Osteocyte (in vitro differentiated cells): Measurements from ENCODE around the gene KRTAP2-3. TPM values are rescaled to one million over a fixed set of nuclear protein-coding genes. Genes with fewer than 3 reads are reported as not detected.
"Not testable (repeated sequence)": the region's sequence is repeated elsewhere in the genome, so short reads cannot be mapped to it uniquely, and the experiment has no call there.

ENCODE experiments used
- DNase-seq: peaks from one replicate; pipeline ENCODE4 v3.0.0; 2021; ENCODE audit warnings: mixed read lengths; ENCODE audit not compliant: unreplicated experiment; ENCODE audit errors: extremely low spot score
- H3K27ac Mint-ChIP-seq: one replicate; pipeline ENCODE4 v1.8.0; 2021; ENCODE audit warnings: mild to moderate bottlenecking, mixed read lengths; ENCODE audit not compliant: unreplicated experiment
- H3K27me3 Mint-ChIP-seq: one replicate; pipeline ENCODE4 v1.8.0; 2021; ENCODE audit warnings: mixed read lengths; ENCODE audit not compliant: unreplicated experiment
- H3K36me3 Mint-ChIP-seq: one replicate; pipeline ENCODE4 v1.8.0; 2021; ENCODE audit warnings: mixed read lengths; ENCODE audit not compliant: unreplicated experiment
- H3K4me1 Mint-ChIP-seq: one replicate; pipeline ENCODE4 v1.8.0; 2021; ENCODE audit warnings: mixed read lengths; ENCODE audit not compliant: unreplicated experiment
- H3K4me3 Mint-ChIP-seq: one replicate; pipeline ENCODE4 v1.8.0; 2021; ENCODE audit warnings: mild to moderate bottlenecking, moderate library complexity, mixed read lengths; ENCODE audit not compliant: unreplicated experiment
- H3K9me3 Mint-ChIP-seq: one replicate; pipeline ENCODE4 v1.8.0; 2021; ENCODE audit warnings: mixed read lengths; ENCODE audit not compliant: unreplicated experiment
- CTCF ChIP-seq: fragments of 200-600 bp; sonication (generic); IDR thresholded peaks from 2 replicates; pipeline ENCODE4 v1.5.0; 2021; ENCODE audit warnings: antibody characterized with exemption, mild to moderate bottlenecking, moderate library complexity
- total RNA-seq: library from RNA; stranded (reverse); gene quantifications from 2 replicates; pipeline ENCODE4 v1.2.1, GENCODE V29; 2021

The KRTAP2-3 gene
- total RNA-seq, 1 donor from 2014 or later: not detected

GRCh38 chr17:41042953-41043352 is 17.0 kb downstream of the KRTAP2-3 start:
- peaks cover 6% of the 10 kb centered on the region for H3K4me1 Mint-ChIP-seq
- peaks cover 18% of the 10 kb centered on the region for H3K9me3 Mint-ChIP-seq
- no peak for DNase-seq
- H3K4me3 Mint-ChIP-seq: no peak overlapping the region
- H3K27ac Mint-ChIP-seq: no peak overlapping the region
- TF ChIP-seq CTCF: no peak
- H3K36me3 Mint-ChIP-seq: no peaks in the 10 kb centered on the region
- no peaks in the 10 kb centered on the region for H3K27me3 Mint-ChIP-seq

- H3K4me1 Mint-ChIP-seq, H3K27me3 Mint-ChIP-seq, H3K4me3 Mint-ChIP-seq, H3K27ac Mint-ChIP-seq, H3K36me3 Mint-ChIP-seq, DNase-seq: not testable (repeated sequence)
- H3K9me3 Mint-ChIP-seq: peaks cover 18% of the 10 kb centered on the region
Observed at GRCh38 chr17:41040783-41041571, 18.9 kb downstream of the KRTAP2-3 start, which contains the start of gene KRTAP1-1. Gene KRTAP1-1, minus strand, starts transcription at chr17:41041450. Its CDS starts 53 bp downstream, at chr17:41041397.

- Mint-ChIP-seq H3K4me1 (no peaks in the 10 kb centered on the region), H3K4me3 (no peak overlapping the region), H3K9me3 (peaks cover 6% of the 10 kb centered on the region), H3K27me3 (no peaks in the 10 kb centered on the region), H3K27ac (no peak overlapping the region), H3K36me3 (no peaks in the 10 kb centered on the region)
- no peak for DNase-seq
- TF ChIP-seq CTCF: no peak
Observed at GRCh38 chr17:41037853-41038350, 22.0 kb downstream of the KRTAP2-3 start.

GRCh38 chr17:41034346-41034935 is 25.5 kb downstream of the KRTAP2-3 start, which contains the start of gene KRTAP1-3:
Gene KRTAP1-3, minus strand, starts transcription at chr17:41034874. Its CDS starts 53 bp downstream, at chr17:41034821.
- H3K9me3 Mint-ChIP-seq, H3K27me3 Mint-ChIP-seq, H3K4me1 Mint-ChIP-seq, DNase-seq, H3K36me3 Mint-ChIP-seq, H3K4me3 Mint-ChIP-seq, H3K27ac Mint-ChIP-seq: not testable (repeated sequence)

- Mint-ChIP-seq H3K27ac (no peak within 1 kb of the TSS), H3K36me3 (no peaks in the 10 kb centered on the region), H3K9me3 (no peaks in the 10 kb centered on the region), H3K4me1 (peaks cover 5% of the 10 kb centered on the region), H3K27me3 (no peaks in the 10 kb centered on the region), H3K4me3 (no peak within 1 kb of the TSS)
- DNase-seq: no peak
- no peak for TF ChIP-seq CTCF
Observed at GRCh38 chr17:41029633-41030245, 30.2 kb downstream of the KRTAP2-3 start, which contains the start of gene KRTAP1-4. Gene KRTAP1-4, minus strand, starts transcription at chr17:41030195. Its CDS starts 117 bp downstream, at chr17:41030078.
